ENCODE results near the gene RBM17.

DNA sequence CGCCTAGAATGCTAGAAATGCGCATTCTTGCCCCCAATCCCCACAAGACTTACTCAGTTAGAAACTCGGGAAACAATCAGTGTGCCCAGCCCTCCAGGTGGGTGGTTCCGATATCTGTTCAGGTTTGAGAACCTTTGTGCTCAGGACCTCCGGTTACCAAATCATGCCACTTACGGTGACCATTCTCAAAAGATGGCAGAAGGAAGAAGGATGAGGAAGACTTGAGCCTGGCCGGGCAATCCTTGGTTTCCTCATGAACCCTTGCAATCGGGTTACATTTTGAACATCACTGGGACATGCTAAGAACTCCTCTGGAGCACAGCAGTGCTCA is 52.1 kb downstream of the RBM17 start:
- TF ChIP-seq, protein P1, sequence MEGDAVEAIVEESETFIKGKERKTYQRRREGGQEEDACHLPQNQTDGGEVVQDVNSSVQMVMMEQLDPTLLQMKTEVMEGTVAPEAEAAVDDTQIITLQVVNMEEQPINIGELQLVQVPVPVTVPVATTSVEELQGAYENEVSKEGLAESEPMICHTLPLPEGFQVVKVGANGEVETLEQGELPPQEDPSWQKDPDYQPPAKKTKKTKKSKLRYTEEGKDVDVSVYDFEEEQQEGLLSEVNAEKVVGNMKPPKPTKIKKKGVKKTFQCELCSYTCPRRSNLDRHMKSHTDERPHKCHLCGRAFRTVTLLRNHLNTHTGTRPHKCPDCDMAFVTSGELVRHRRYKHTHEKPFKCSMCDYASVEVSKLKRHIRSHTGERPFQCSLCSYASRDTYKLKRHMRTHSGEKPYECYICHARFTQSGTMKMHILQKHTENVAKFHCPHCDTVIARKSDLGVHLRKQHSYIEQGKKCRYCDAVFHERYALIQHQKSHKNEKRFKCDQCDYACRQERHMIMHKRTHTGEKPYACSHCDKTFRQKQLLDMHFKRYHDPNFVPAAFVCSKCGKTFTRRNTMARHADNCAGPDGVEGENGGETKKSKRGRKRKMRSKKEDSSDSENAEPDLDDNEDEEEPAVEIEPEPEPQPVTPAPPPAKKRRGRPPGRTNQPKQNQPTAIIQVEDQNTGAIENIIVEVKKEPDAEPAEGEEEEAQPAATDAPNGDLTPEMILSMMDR (IDR thresholded peaks at IDR 0.05) = no peak
- no peak for TF ChIP-seq POLR2A (IDR thresholded peaks at IDR 0.05)
